Pancreas (tissue), 10 donors: ENCODE measurements around the gene EFCAB6. TPM values are rescaled to one million over a fixed set of nuclear protein-coding genes. Genes with fewer than 3 reads are reported as not detected.

Experiments used
- ATAC-seq, 4 donors: fragments of 200-7000 bp; cut with Tn5 transposase; one replicate each; pipeline versions ENCODE4 v1.8.0 to v1.9.1; 2020; ENCODE audit warnings: mild to moderate bottlenecking in 4 of 4, moderate library complexity in 4 of 4
- DNase-seq, 6 donors: peaks; one replicate each; pipeline ENCODE4 v3.0.0-alpha.2; 2020
- FAIRE-seq: peaks from 2 replicates; lab custom pipeline; 2012; peaks lifted over from hg19 to GRCh38; lab: Jason Lieb, UNC
- H3K27ac ChIP-seq, 4 donors: fragments of 200-600 bp; sonication (generic); 1 replicate in 3 of 4; 2 replicates in 1 of 4; pipeline versions ENCODE4 v1.5.0 to v1.8.0; 2020
- H3K27me3 ChIP-seq, 4 donors: fragments of 200-600 bp; one replicate each; pipeline ENCODE4 v1.8.0; 2021
- H3K36me3 ChIP-seq, 3 donors: fragments of 200-600 bp; sonication (generic) in 1 of 3; one replicate each; pipeline versions ENCODE4 v1.5.0 to v1.8.0; 2020 to 2021
- H3K4me1 ChIP-seq, 3 donors: fragments of 200-600 bp; one replicate each; pipeline ENCODE4 v1.8.0; 2021
- H3K4me3 ChIP-seq, 4 donors: fragments of 200-600 bp; sonication (generic) in 2 of 4; one replicate each; pipeline versions ENCODE4 v1.5.0 to v1.8.0; 2020 to 2021
- H3K9me3 ChIP-seq, 4 donors: fragments of 200-600 bp; one replicate each; pipeline ENCODE4 v1.8.0; 2021
- WGBS, 2 donors: extraction: QIAGEN DNeasy Blood & Tissue Kit; methylation state at CpG; one replicate each; pipeline ENCODE4 v1.1.7; 2013; 5-methylcytosine and 5-hydroxymethylcytosine counted together
- intact Hi-C, 3 donors: fragments of 100-400 bp; cut with DNase I; formaldehyde crosslinking; loops; one replicate each; pipeline versions ENCODE4 v1.11.1 to v1.14.2; 2022
- polyA plus RNA-seq, 2 donors: library from polyadenylated mRNA; stranded (reverse); fragments of 200-250 nt; gene quantifications; one replicate each; pipeline ENCODE4 v1.2.3, GENCODE V29; 2013
- total RNA-seq, 6 donors: library from RNA; stranded (reverse); fragmentation: NEBNext Ultra II Directional in 4 of 6; extraction: Animal tissue kit (Norgen Biotek cat#: 25700) in 4 of 6; gene quantifications; one replicate each; pipeline versions ENCODE4 v1.2.1 to v1.2.4, GENCODE V29; 2021 to 2023
- TF ChIP-seq, protein P1 (sequence below), 4 donors: fragments of 200-600 bp; sonication (generic) in 3 of 4; IDR thresholded peaks; one replicate each; pipeline versions ENCODE4 v1.5.0 to v1.8.0; 2021; ENCODE audit warnings: antibody characterized with exemption in 4 of 4
- donor health status: healthy with polysubstance abuse.
- donor health status: DM: no; HTN: no; CAD: no; lungs with moderate emphysema.
- donor health status: DM: no; HTN: no; CAD: no.
- donor health status: control.
- donor health status: control.
- donor health status: Bipolar disorder and iron deficiency.
- donor health status: DM: yes; HTN: yes; CAD: no.
- donor health status: DM: no; HTN: no; CAD: no.
- donor health status: DM: no; HTN: no; CAD: no.
- donor health status: DM: yes; HTN: yes; CAD: no.

EFCAB6 gene
- total and polyA plus RNA-seq, 8 donors, result 1.6 to 3.4 (median 2.2) TPM

DNA sequence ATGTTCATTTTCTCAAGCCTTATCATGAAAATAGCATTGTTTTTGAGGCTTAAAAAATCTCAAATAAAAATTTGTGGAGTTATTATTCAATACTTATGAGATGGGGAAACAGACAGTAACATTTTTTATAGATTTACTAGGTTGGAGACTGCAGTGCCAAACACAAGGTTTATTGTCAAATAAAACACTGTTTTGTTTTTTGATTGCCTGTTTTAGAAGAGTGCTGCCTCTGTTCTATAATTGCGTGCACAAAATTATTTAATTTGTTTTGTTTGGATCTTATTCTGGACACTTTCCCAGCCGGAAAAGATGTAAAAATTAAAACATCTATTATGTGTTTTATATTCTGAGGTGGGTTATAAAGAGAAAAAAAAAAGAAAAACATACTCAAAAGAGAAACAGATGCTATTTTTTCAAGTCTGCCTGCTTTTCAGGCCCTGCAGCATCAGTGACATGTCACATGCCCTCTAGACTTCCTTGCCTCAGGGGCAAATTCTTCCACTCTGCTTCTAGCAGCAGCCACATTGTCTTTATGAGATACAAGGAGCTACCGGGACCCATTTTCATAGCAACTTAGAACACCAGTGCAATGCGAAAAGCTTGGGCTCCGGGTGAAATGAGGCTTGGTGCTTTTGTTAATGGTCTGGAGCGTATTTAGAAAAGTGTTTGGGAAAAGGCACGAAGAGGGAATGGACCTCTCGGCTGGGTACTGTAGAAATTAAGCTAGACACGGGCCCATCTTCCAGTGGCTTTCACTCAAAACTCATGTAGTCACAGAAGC, 77.5 kb downstream of the EFCAB6 start:
- Histone ChIP-seq H3K36me3 (no peaks in the 10 kb centered on the region), H3K27ac (no peak overlapping the region), H3K4me1 (no peaks in the 10 kb centered on the region), H3K27me3 (no peaks in the 10 kb centered on the region), H3K9me3 (no peaks in the 10 kb centered on the region), H3K4me3 (no peak overlapping the region)
- DNase-seq (no peak), ATAC-seq (no peak), FAIRE-seq (no peak)
- 77 to 86% methylated on average over 9 of the region's 9 CpGs for WGBS, 2 donors
- intact Hi-C loops, result no loop called here
- TF ChIP-seq, protein P1, sequence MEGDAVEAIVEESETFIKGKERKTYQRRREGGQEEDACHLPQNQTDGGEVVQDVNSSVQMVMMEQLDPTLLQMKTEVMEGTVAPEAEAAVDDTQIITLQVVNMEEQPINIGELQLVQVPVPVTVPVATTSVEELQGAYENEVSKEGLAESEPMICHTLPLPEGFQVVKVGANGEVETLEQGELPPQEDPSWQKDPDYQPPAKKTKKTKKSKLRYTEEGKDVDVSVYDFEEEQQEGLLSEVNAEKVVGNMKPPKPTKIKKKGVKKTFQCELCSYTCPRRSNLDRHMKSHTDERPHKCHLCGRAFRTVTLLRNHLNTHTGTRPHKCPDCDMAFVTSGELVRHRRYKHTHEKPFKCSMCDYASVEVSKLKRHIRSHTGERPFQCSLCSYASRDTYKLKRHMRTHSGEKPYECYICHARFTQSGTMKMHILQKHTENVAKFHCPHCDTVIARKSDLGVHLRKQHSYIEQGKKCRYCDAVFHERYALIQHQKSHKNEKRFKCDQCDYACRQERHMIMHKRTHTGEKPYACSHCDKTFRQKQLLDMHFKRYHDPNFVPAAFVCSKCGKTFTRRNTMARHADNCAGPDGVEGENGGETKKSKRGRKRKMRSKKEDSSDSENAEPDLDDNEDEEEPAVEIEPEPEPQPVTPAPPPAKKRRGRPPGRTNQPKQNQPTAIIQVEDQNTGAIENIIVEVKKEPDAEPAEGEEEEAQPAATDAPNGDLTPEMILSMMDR (IDR thresholded peaks at IDR 0.05), result no peak

GRCh38 chr22:43733138-43733537, 79.0 kb downstream of the EFCAB6 start:
- Histone ChIP-seq H3K27ac (no peak overlapping the region), H3K27me3 (no peaks in the 10 kb centered on the region), H3K4me3 (no peak overlapping the region), H3K36me3 (no peaks in the 10 kb centered on the region), H3K9me3 (no peaks in the 10 kb centered on the region), H3K4me1 (no peaks in the 10 kb centered on the region)
- intact Hi-C loops, result no loop called here
- ATAC-seq (no peak), FAIRE-seq (no peak), DNase-seq (no peak)
- TF ChIP-seq, protein P1 (IDR thresholded peaks at IDR 0.05), result no peak
- WGBS, 2 donors, result 84 to 88% methylated on average over 2 of the region's 2 CpGs

GRCh38 chr22:43731988-43732387, 80.1 kb downstream of the EFCAB6 start:
- no peak for FAIRE-seq
- intact Hi-C loops, result no loop called here
- H3K4me1 ChIP-seq, result no peaks in the 10 kb centered on the region
- H3K27me3 ChIP-seq, result no peaks in the 10 kb centered on the region
- H3K36me3 ChIP-seq, result no peaks in the 10 kb centered on the region
- no peak for ATAC-seq
- TF ChIP-seq, protein P1 (IDR thresholded peaks at IDR 0.05), result no peak
- H3K27ac ChIP-seq, result no peak overlapping the region
- DNase-seq, result no peak
- no peaks in the 10 kb centered on the region for H3K9me3 ChIP-seq
- no peak overlapping the region for H3K4me3 ChIP-seq
- WGBS, 2 donors, result 81 to 85% methylated on average over 5 of the region's 5 CpGs

- TF ChIP-seq, protein P1 (IDR thresholded peaks at IDR 0.05), result no peak
- Histone ChIP-seq H3K27ac (no peak overlapping the region), H3K36me3 (no peaks in the 10 kb centered on the region), H3K9me3 (no peaks in the 10 kb centered on the region), H3K4me3 (no peak overlapping the region), H3K27me3 (no peaks in the 10 kb centered on the region), H3K4me1 (no peaks in the 10 kb centered on the region)
- DNase-seq, result no peak
- FAIRE-seq, result no peak
- ATAC-seq, result no peak
- intact Hi-C loops, result no loop called here
- WGBS, 2 donors, result 88 to 97% methylated on average over 1 of the region's 1 CpG
Observed at GRCh38 chr22:43726964-43727543, 85.1 kb downstream of the EFCAB6 start.

DNA sequence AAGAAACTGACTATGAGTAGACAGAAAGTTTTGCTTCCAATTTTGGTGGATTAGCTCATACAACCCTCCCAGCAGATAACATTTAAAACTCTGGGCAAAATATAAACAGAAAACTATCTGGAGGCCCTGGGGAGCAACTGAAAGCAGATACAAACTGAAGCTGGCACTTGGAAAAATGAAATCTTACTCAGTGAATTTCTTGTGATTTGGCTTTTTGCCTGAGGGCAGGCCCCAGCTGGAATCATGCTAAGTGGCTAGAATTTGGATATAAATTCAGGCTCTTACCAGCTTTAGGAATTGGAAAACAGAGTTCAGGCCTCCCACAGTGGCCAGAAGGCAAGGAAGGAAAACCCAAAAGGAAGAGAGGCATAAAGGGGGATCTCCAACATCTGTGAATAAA, 85.8 kb downstream of the EFCAB6 start:
- Histone ChIP-seq H3K4me3 (no peak overlapping the region), H3K4me1 (no peaks in the 10 kb centered on the region), H3K36me3 (no peaks in the 10 kb centered on the region), H3K27ac (no peak overlapping the region), H3K27me3 (no peaks in the 10 kb centered on the region), H3K9me3 (no peaks in the 10 kb centered on the region)
- FAIRE-seq (no peak), DNase-seq (no peak), ATAC-seq (no peak)
- TF ChIP-seq, protein P1 (IDR thresholded peaks at IDR 0.05), result no peak
- intact Hi-C loops, result no loop called here
